Measurements from ENCODE around the gene FAN1. TPM values are rescaled to one million over a fixed set of nuclear protein-coding genes. Genes with fewer than 3 reads are reported as not detected.

FAN1 gene
- total and polyA plus RNA-seq, 9 of the 15 experiments (the other 6 are each of a cell fraction or from before 2014, with no cell fraction given) = 1.5 to 16.8 (median 12.0) TPM

GRCh38 chr15:30885814-30886213 is 17.9 kb upstream of the FAN1 start:
- H3K9ac ChIP-seq (ENCODE audit: insufficient read depth in 1 of 2, low read depth in 2 of 2, low read length in 2 of 2) = no peak overlapping the region
- H3K27me3 ChIP-seq (ENCODE audit: control insufficient read depth in 2 of 2, insufficient read depth in 2 of 2, low read length in 2 of 2) = peaks cover 7 to 12% of the 10 kb centered on the region in 2 experiments; a peak in 4 of 5 replicates
- BruUV-seq (replicated peaks) = no TSS peak
- CTCF ChIA-PET (ENCODE audit: low intra/inter-chr PET ratio) = no interaction called here
- TF ChIP-seq EHMT2 (IDR thresholded peaks at IDR 0.05) (peak; percentile 93), REST (IDR thresholded peaks at IDR 0.05; ENCODE audit: borderline replicate concordance) (peak; percentile 96), REST (CRISPR knock-in tag; IDR thresholded peaks at IDR 0.05; ENCODE audit: low read depth) (peak; percentile 77; the same call in 1 of the 2 replicates), ZNF384 (IDR thresholded peaks at IDR 0.05; ENCODE audit: low read depth, low read length) (no peak), MIER1 (IDR thresholded peaks at IDR 0.05; ENCODE audit: low read depth) (peak; percentile 90), SAFB (IDR thresholded peaks at IDR 0.05; ENCODE audit: borderline replicate concordance, low read depth, low read length) (no peak), RNF2 (IDR thresholded peaks at IDR 0.05) (no peak), ZNF140 (CRISPR knock-in tag; IDR thresholded peaks at IDR 0.05) (no peak), LEF1 (IDR thresholded peaks at IDR 0.05) (no peak)
- no peaks in the 10 kb centered on the region for H3K79me2 ChIP-seq (ENCODE audit: control insufficient read depth, insufficient read depth, low read length)
- DNase-seq (ENCODE audit: extremely low read depth in 1 of 4, low spot score in 3 of 4) = peak in 1 of 4 experiments; percentile 17
- H3K9me1 ChIP-seq (ENCODE audit: control insufficient read depth, insufficient read depth, low read length) = no peaks in the 10 kb centered on the region
- in situ Hi-C loops (cut with MboI) = no loop called here
- no peaks in the 10 kb centered on the region for H4K20me1 ChIP-seq (replicated peaks; ENCODE audit: control insufficient read depth, insufficient read depth, low read length)
- intact Hi-C loops (cut with micrococcal nuclease) = no loop called here
- no peak overlapping the region for H2AFZ ChIP-seq (ENCODE audit: low read depth, low read length)
- ATAC-seq = peak; percentile 60
- H3K4me2 ChIP-seq (ENCODE audit: insufficient read depth, low read length) = no peak overlapping the region
- H3K27ac ChIP-seq (ENCODE audit: extremely low read depth, low read depth, low read length) = no peak overlapping the region
- H3K9me3 ChIP-seq (replicated peaks; ENCODE audit: control insufficient read depth, insufficient read depth, low read depth, low read length) = no peaks in the 10 kb centered on the region
- H3K4me3 ChIP-seq = no peak overlapping the region
- POLR2A ChIA-PET = interaction anchor here (0.8 kb wide), 1 partner anchor 11 kb away, joined by 3 read pairs; no protein-coding TSS in a partner anchor
- peaks cover 0 to 3% of the 10 kb centered on the region in 2 experiments; a peak in 1 of 5 replicates for H3K4me1 ChIP-seq (replicated peaks in 1 of 2; ENCODE audit: control insufficient read depth in 2 of 2, insufficient read depth in 2 of 2, low read length in 2 of 2)
- no peaks in the 10 kb centered on the region for H3K36me3 ChIP-seq (ENCODE audit: control insufficient read depth, insufficient read depth, low read length)
- no peak for FAIRE-seq
- 0% methylated on average over 1 of the region's 1 CpG for WGBS (ENCODE audit: insufficient coverage, low coverage, missing lambda C conversion rate)
